ENCODE data around the gene SLC37A3. TPM values are rescaled to one million over a fixed set of nuclear protein-coding genes. Genes with fewer than 3 reads are reported as not detected.

SLC37A3 gene
- total and polyA plus RNA-seq, 2 donors (not counting 1 experiment from before 2014, with no cell fraction given), result 9.1 to 20.1 TPM

GRCh38 chr7:140348161-140348849 is 50.0 kb downstream of the SLC37A3 start:
- no peaks in the 10 kb centered on the region for H3K27me3 Mint-ChIP-seq
- H2AFZ ChIP-seq (ENCODE audit: insufficient read depth, low read depth, low read length, poor library complexity, severe bottlenecking), result no peak overlapping the region
- no peaks in the 10 kb centered on the region for H3K9me3 ChIP-seq (ENCODE audit: control extremely low read depth in 1 of 3, control insufficient read depth in 2 of 3, insufficient read depth in 1 of 3, low read length in 2 of 3)
- ATAC-seq (ENCODE audit: low read depth) (no peak), DNase-seq (no peak)
- no peaks in the 10 kb centered on the region for H3K4me1 Mint-ChIP-seq
- no peaks in the 10 kb centered on the region for H4K20me1 ChIP-seq (ENCODE audit: control insufficient read depth, insufficient read depth, low read length, poor library complexity, severe bottlenecking)
- no peak overlapping the region for H3K4me3 Mint-ChIP-seq
- no peak overlapping the region for H3K4me3 ChIP-seq (ENCODE audit: control extremely low read depth in 1 of 5, extremely low read depth in 1 of 5, insufficient read depth in 1 of 5, low read depth in 2 of 5, low read length in 4 of 5)
- no peak overlapping the region for H3K27ac ChIP-seq (ENCODE audit: low read length in 2 of 2)
- no peaks in the 10 kb centered on the region for H3K79me2 ChIP-seq (ENCODE audit: control insufficient read depth, insufficient read depth, low read length)
- ChIA-PET CTCF (no interaction called here), POLR2A (no interaction called here)
- no peak overlapping the region for H3K9ac ChIP-seq (ENCODE audit: low read length)
- 100% methylated on average over 6 of the region's 13 CpGs for WGBS (ENCODE audit: insufficient coverage)
- no peak for TF ChIP-seq EZH2 (IDR thresholded peaks at IDR 0.05; ENCODE audit: borderline replicate concordance, insufficient read depth, low read depth, low read length, poor library complexity, severe bottlenecking)
- no peak for TF ChIP-seq CTCF (IDR thresholded peaks at IDR 0.05)
- H3K4me1 ChIP-seq (ENCODE audit: control insufficient read depth in 2 of 2, insufficient read depth in 2 of 2, low read length in 2 of 2), result no peaks in the 10 kb centered on the region
- H3K4me2 ChIP-seq (replicated peaks; ENCODE audit: low read depth, low read length, poor library complexity, severe bottlenecking), result no peak overlapping the region
- no peaks in the 10 kb centered on the region for H3K9me3 Mint-ChIP-seq (ENCODE audit: insufficient read depth)
- intact Hi-C loops (cut with micrococcal nuclease), result no loop called here
- H3K27me3 ChIP-seq (replicated peaks in 1 of 4; ENCODE audit: control extremely low read depth in 1 of 4, control insufficient read depth in 3 of 4, insufficient read depth in 4 of 4, low read length in 3 of 4), result no peaks in the 10 kb centered on the region
- no peak overlapping the region for H3K27ac Mint-ChIP-seq
- peaks cover 10 to 18% of the 10 kb centered on the region in 2 experiments for H3K36me3 ChIP-seq (replicated peaks in 1 of 2; ENCODE audit: control extremely low read depth in 1 of 2, control insufficient read depth in 1 of 2, extremely low read depth in 1 of 2, insufficient read depth in 2 of 2, low read length in 1 of 2)

DNA sequence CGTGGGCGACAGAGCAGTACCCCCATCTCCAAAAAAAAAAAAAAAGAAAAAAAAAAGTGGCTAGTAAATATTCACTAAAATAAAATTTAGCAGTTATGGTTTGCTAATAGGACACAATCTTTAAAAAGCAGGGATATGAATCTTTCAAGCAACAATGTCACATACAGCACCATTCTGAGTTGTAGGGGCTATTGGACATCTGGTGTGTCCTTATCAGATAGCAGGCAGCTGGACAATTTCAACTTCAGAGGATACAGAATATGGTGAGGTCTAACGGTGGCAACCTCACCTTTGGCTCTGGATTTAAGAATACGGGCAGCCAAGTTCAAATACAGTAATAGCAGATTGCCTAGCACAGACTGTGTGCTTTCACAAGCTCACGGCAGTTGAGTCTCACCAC is 51.1 kb downstream of the SLC37A3 start:
- no peak overlapping the region for H2AFZ ChIP-seq (ENCODE audit: insufficient read depth, low read depth, low read length, poor library complexity, severe bottlenecking)
- no peaks in the 10 kb centered on the region for H3K4me1 Mint-ChIP-seq
- no peaks in the 10 kb centered on the region for H3K9me3 ChIP-seq (ENCODE audit: control extremely low read depth in 1 of 3, control insufficient read depth in 2 of 3, insufficient read depth in 1 of 3, low read length in 2 of 3)
- H3K4me1 ChIP-seq (ENCODE audit: control insufficient read depth in 2 of 2, insufficient read depth in 2 of 2, low read length in 2 of 2), result no peaks in the 10 kb centered on the region
- intact Hi-C loops (cut with micrococcal nuclease), result no loop called here
- H3K27ac ChIP-seq (ENCODE audit: low read length in 2 of 2), result no peak overlapping the region
- CTCF ChIA-PET, result no interaction called here
- no peak overlapping the region for H3K9ac ChIP-seq (ENCODE audit: low read length)
- no peaks in the 10 kb centered on the region for H4K20me1 ChIP-seq (ENCODE audit: control insufficient read depth, insufficient read depth, low read length, poor library complexity, severe bottlenecking)
- TF ChIP-seq CTCF (IDR thresholded peaks at IDR 0.05) (no peak), EZH2 (IDR thresholded peaks at IDR 0.05; ENCODE audit: borderline replicate concordance, insufficient read depth, low read depth, low read length, poor library complexity, severe bottlenecking) (no peak)
- no peak for DNase-seq
- 45% methylated on average over 2 of the region's 5 CpGs for WGBS (ENCODE audit: insufficient coverage)
- no peak overlapping the region for H3K27ac Mint-ChIP-seq
- no peaks in the 10 kb centered on the region for H3K79me2 ChIP-seq (ENCODE audit: control insufficient read depth, insufficient read depth, low read length)
- no peak overlapping the region for H3K4me3 ChIP-seq (ENCODE audit: control extremely low read depth in 1 of 5, extremely low read depth in 1 of 5, insufficient read depth in 1 of 5, low read depth in 2 of 5, low read length in 4 of 5)
- H3K27me3 Mint-ChIP-seq, result no peaks in the 10 kb centered on the region
- no peak for ATAC-seq (ENCODE audit: low read depth)
- H3K4me3 Mint-ChIP-seq, result no peak overlapping the region
- H3K4me2 ChIP-seq (replicated peaks; ENCODE audit: low read depth, low read length, poor library complexity, severe bottlenecking), result no peak overlapping the region
- POLR2A ChIA-PET, result no interaction called here
- peaks cover 14 to 18% of the 10 kb centered on the region in 2 experiments for H3K36me3 ChIP-seq (replicated peaks in 1 of 2; ENCODE audit: control extremely low read depth in 1 of 2, control insufficient read depth in 1 of 2, extremely low read depth in 1 of 2, insufficient read depth in 2 of 2, low read length in 1 of 2)
- H3K9me3 Mint-ChIP-seq (ENCODE audit: insufficient read depth), result no peaks in the 10 kb centered on the region
- no peaks in the 10 kb centered on the region for H3K27me3 ChIP-seq (replicated peaks in 1 of 4; ENCODE audit: control extremely low read depth in 1 of 4, control insufficient read depth in 3 of 4, insufficient read depth in 4 of 4, low read length in 3 of 4)

Measured in B cell (primary cell).